ENCODE results near the gene HLCS.

The HLCS gene

GRCh38 chr21:36706482-36706852 is 260.0 kb downstream of the HLCS start:
- POLR2A ChIA-PET = no interaction called here
- CTCF ChIA-PET = interaction anchor here (0.6 kb wide), 1 partner anchor 40 kb away, joined by 3 read pairs; no protein-coding TSS in a partner anchor
- no peak overlapping the region for H3K27ac ChIP-seq (ENCODE audit: extremely low read depth, low read depth, low read length)
- H3K36me3 ChIP-seq (ENCODE audit: control insufficient read depth in 2 of 2, insufficient read depth in 1 of 2, low read length in 2 of 2) = peaks cover 3 to 11% of the 10 kb centered on the region in 2 experiments; a peak in 2 of 3 replicates
- no peaks in the 10 kb centered on the region for H3K9me3 ChIP-seq (ENCODE audit: control insufficient read depth, insufficient read depth, low read depth, low read length)
- TF ChIP-seq ZNF707 (tag by site-specific recombination; IDR thresholded peaks at IDR 0.05) = no peak
- TF ChIP-seq ZSCAN16 (tag by site-specific recombination; IDR thresholded peaks at IDR 0.05) = no peak
- TF ChIP-seq SCRT1 (tag by site-specific recombination; IDR thresholded peaks at IDR 0.05; ENCODE audit: borderline replicate concordance) = no peak
- no peak for TF ChIP-seq ZNF280C (tag by site-specific recombination; IDR thresholded peaks at IDR 0.05)
- TF ChIP-seq ZBTB7A (tag by site-specific recombination; IDR thresholded peaks at IDR 0.05; ENCODE audit: low read depth) = no peak
- TF ChIP-seq ZNF610 (tag by site-specific recombination; IDR thresholded peaks at IDR 0.05; ENCODE audit: borderline replicate concordance) = no peak
- TF ChIP-seq REPIN1 (tag by site-specific recombination; IDR thresholded peaks at IDR 0.05; ENCODE audit: low read depth) = no peak
- TF ChIP-seq BCL11B (tag by site-specific recombination; IDR thresholded peaks at IDR 0.05; ENCODE audit: low read depth) = no peak
- no peak for TF ChIP-seq SP7 (tag by site-specific recombination; IDR thresholded peaks at IDR 0.05)
- no peak for TF ChIP-seq ZNF350 (tag by site-specific recombination; IDR thresholded peaks at IDR 0.05)
- TF ChIP-seq GLI2 (tag by site-specific recombination; IDR thresholded peaks at IDR 0.05; ENCODE audit: borderline replicate concordance, low read depth) = no peak
- no peak for TF ChIP-seq ZNF274 (IDR thresholded peaks at IDR 0.05; ENCODE audit: low read length)
- TF ChIP-seq ZNF274 (tag by site-specific recombination; IDR thresholded peaks at IDR 0.05; ENCODE audit: borderline replicate concordance) = no peak
- TF ChIP-seq HOXD13 (CRISPR knock-in tag; IDR thresholded peaks at IDR 0.05; ENCODE audit: borderline replicate concordance) = no peak
- TF ChIP-seq ZNF23 (tag by site-specific recombination; IDR thresholded peaks at IDR 0.05; ENCODE audit: borderline replicate concordance) = no peak
- TF ChIP-seq ZNF639 (tag by site-specific recombination; IDR thresholded peaks at IDR 0.05) = no peak
- no peak for TF ChIP-seq YY2 (tag by site-specific recombination; IDR thresholded peaks at IDR 0.05)
- TF ChIP-seq PBX3 (CRISPR knock-in tag; IDR thresholded peaks at IDR 0.05) = no peak
- TF ChIP-seq GLIS1 (tag by site-specific recombination; IDR thresholded peaks at IDR 0.05) = no peak
- TF ChIP-seq ZNF544 (tag by site-specific recombination; IDR thresholded peaks at IDR 0.05) = no peak
- TF ChIP-seq ZNF121 (tag by site-specific recombination; IDR thresholded peaks at IDR 0.05) = no peak
- H3K4me3 ChIP-seq (ENCODE audit: low read depth, low read length) = no peak overlapping the region
- peaks cover 4% of the 10 kb centered on the region; the same call in 1 of the 2 replicates for H3K4me1 ChIP-seq (ENCODE audit: control insufficient read depth, insufficient read depth, low read length)

GRCh38 chr21:36705679-36706481 is 260.6 kb downstream of the HLCS start:
- ChIA-PET CTCF (no interaction called here), POLR2A (no interaction called here)
- Histone ChIP-seq H3K36me3 (ENCODE audit: control insufficient read depth in 2 of 2, insufficient read depth in 1 of 2, low read length in 2 of 2) (peaks cover 3 to 11% of the 10 kb centered on the region in 2 experiments; a peak in 2 of 3 replicates), H3K4me3 (ENCODE audit: low read depth, low read length) (no peak overlapping the region), H3K4me1 (ENCODE audit: control insufficient read depth, insufficient read depth, low read length) (peaks cover 4% of the 10 kb centered on the region; the same call in 1 of the 2 replicates), H3K27ac (ENCODE audit: extremely low read depth, low read depth, low read length) (no peak overlapping the region), H3K9me3 (ENCODE audit: control insufficient read depth, insufficient read depth, low read depth, low read length) (no peaks in the 10 kb centered on the region)
- peak; percentile 71 for TF ChIP-seq ZIC2 (tag by site-specific recombination; IDR thresholded peaks at IDR 0.05)
- no peak for TF ChIP-seq MZF1 (tag by site-specific recombination; IDR thresholded peaks at IDR 0.05; ENCODE audit: borderline replicate concordance)
